Cortex of kidney (tissue), 1 donor: Measurements from ENCODE around the gene LEF1.

Experiments used
- DNase-seq: peaks from one replicate; lab custom pipeline; 2025; lab: John Stamatoyannopoulos, UW

The LEF1 gene

DNA sequence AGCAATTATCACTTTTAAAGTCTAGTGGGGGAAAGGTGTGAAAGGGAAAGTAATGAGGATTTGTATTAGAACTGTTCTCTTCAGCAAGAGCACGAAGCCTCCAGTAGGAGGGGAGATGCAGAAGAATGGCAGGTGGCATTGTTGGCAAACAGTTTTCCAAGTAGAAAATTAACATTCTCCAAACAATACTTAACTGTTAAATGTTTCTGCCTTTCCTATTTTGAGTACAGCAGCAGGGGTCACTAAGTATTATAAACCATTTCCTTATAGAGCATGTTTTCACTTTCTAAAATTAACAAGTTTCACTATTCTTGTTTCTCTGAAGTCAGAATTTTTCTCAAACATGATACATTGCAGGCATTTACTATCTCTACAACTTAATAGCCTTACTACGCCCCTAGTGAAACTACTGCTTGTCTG, 58.7 kb downstream of the LEF1 start:
- no peak for DNase-seq

DNA sequence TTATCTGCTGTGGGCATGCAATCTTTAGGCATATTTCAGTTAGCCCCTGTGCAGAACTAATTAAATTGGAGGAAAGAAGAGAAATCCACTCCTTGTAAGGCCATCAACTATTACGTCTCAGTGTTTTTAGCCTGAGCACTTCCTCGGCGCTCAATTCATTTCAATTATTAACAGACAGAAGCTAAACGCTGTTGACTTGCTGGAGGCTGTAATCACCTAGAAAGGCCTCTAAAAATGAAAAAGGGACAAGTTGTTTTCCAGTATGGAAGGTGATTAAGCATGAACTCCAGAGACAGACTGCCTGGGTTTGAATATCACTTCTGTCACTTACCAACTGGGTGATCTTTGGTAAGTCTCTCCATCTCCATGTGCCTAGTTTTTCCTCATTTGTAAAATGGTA, 59.6 kb downstream of the LEF1 start:
- no peak for DNase-seq

DNA sequence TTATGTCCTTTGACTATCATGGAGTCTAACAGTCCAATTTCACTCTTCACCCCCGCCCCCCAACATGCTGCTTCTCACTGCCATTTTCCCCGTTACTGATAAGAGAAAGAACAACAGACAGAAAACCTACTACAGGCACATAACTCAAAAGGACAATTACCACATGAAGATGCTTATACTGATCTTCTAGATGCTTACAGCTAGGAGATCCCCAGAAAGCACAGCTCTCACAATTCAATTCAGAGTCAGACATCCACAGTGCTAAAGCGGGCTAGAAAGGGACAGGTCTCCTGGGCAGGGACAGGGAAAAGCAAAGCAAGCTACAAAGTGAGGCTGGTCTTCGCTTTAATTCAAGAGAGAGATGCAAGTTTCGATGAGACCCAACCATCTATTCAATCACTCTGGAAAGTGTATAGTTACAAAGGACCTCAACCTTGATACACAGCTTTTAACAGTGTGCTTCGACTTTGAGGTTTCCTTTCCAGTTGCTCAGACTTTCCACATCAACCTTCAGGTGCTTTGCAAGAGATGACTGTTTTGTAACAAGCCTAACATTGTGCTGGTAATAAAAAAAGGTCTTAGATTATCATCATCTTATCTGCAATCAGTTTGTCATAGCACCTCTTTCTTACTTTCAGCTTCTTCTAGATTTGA, 60.9 kb downstream of the LEF1 start:
- DNase-seq: no peak

DNA sequence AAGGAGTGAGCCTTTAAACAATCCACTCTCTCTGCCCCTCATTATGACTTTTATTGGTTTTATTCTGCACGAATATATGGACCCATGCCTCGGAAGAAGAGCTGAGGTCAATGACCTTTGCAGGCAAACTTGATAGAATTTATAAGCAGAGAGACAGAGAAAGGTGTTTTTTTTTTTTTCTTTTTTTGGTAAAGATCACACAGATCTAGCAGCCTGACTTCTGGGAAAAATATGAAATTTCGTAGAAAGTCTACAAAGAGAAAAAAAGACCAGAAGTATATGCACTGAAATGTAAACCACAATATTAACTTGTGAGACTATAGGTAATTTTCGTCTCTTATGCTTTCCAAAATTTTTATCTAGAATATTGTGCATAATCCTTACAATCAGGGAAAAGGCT, 61.6 kb downstream of the LEF1 start:
- no peak for DNase-seq

DNA sequence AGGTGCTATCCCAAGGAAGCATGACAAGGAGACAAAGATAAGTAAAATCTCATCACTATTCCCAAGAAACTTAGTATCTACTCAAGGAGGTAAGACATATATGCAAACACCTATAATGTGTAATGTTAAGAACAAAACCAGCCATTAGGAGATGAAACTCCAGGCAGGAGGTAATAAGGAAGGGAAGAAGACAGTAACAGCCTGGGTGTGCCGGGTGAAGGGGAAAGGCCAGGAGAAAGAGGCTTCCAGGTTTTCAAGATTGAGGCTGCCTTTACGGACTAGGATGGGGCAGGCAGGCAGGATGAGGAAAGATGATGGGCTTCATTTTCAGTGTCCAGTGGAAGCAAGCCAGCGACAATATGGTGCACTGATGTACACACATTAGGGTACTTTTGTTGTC, 62.5 kb downstream of the LEF1 start:
- DNase-seq: no peak

DNA sequence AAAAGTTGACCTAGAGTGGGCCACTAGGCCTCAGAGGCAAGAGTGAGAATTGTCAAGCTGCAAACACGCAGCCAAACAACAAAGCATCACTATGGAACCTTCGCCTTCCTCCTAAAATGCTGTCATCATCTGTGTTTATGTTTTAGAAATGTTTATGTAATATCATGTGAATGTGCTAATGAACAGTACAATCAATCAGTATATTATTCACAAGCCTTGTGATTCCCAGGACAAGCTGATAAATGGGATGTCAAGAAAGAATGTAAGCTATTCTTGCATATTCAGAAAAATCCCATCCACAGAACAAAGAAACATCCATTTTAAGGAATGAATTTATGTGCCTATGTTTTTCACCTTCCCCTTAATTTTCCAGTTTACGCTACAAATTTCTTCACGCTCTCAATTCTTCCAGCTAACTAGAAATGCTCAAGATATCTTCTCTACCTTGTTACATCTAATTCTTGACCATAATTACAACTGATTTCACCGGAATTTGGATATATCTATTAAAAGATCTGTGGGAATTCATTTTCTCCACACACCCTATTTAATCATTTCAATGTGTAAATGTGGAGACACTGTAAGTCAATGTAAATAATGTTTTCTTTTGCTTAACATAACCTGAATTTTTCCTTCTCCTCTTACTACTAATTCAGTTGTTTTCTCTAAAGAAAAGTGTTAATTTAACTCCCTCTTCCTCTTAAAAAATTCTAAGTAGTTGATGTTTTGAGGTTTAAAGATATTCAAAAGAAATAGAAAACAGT, 65.5 kb downstream of the LEF1 start:
- DNase-seq: no peak

DNA sequence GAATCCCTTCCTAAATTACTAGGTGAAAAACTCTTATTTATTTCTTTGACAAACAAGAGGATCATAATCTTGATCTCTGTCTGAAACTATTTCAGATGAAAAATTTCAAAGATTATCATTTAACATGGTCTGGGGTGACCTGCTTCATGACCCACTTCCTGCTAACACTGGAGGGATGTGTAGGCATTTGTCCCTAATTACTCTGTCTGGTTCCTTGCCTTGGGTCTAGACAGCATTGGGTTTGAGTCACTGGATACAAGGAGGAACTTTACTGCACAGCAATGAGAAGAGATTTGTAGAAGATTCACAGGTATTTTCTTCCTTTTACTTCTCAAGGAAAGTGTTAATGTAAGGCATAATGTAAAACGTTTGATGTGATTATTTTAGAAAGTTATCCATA, 67.9 kb downstream of the LEF1 start:
- no peak for DNase-seq

DNA sequence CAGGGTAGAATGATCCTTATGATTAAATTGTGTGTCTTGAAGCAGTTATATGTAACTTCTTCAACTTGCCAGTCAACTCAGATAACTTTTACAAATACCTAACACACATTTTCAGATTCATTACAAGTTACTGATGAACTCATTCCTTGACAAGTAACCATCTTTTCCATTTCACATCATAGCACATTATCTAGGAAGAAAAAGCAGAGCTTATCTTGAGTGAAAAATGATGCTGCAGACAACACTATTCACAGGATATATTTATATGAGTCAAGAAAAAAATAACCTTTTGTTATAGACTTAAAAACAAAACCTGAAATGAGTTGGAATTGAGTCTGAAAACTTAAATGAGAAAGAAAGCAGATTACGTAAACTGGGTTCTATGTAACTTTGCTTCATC, 68.9 kb downstream of the LEF1 start:
- DNase-seq: no peak

DNA sequence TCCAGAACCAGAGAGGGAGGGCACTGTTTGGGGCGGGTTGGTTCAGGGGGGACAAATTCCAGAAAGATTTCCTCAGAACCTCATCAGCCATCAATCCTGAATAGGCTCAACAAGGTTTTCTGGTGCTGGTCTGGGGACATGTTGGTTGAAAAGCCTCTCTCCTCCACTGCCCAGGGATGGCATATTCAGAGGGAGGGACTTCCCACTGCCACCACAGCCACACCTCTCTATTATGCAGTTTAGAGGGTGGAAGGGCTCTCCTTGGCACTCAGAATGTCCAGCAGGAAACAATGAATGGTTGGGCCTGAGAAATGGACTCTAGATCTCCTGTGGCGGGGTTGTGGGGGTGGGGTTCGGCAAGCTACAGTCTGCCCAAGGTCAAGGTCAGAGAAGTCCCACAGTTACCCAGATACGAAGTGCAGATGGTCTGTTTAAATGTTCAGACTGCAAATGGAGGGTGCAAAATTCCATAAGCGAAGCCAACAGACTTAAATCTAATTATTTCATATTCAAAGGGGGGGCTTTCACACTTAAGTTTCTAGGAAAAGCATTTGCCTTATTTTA, 70.7 kb downstream of the LEF1 start:
- DNase-seq: no peak

DNA sequence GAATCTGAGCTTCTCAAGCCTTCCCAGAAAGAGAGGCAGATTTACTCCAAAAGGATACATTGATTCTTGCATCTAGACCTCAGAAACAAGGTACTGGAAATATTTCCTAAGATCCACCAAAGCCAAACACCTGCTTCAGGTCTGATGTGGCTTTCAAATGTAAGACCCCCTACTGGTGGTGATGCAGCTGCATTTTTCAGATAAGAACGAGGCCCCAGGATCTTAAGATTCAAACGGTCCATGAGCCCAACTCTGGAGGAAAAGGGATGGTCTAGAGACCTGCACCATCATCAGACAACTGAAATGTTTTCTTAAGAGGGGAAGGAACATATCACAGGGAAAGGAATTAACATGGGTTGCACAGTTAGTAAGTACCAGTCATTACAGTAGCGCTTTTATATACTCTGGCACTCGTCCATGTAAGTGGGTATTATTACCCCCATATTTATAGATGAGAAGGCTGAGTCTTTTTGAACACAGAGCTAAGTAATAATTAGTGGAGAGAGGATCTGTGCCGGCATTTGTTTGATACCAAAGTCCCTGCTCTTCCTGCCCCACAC, 73.7 kb downstream of the LEF1 start:
- no peak for DNase-seq

DNA sequence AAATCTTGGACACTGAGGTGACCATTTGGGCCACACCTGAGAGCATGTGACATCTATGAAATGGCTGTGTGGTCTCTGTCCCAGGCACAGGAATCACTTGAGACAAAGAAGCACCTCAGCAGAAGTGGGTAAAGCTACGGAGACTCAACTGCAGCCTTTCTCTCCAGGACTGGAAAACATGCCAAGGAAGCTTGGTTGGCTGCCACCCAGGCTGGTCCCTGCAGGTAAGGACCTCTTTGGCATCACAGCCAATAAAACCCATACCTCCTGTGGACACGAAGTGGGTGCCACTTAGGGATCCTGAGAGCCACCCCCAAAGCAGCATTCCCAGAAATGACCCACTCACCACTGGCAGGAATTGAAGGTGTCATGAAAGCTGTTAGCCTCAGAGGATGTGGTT, 74.6 kb downstream of the LEF1 start:
- no peak for DNase-seq

DNA sequence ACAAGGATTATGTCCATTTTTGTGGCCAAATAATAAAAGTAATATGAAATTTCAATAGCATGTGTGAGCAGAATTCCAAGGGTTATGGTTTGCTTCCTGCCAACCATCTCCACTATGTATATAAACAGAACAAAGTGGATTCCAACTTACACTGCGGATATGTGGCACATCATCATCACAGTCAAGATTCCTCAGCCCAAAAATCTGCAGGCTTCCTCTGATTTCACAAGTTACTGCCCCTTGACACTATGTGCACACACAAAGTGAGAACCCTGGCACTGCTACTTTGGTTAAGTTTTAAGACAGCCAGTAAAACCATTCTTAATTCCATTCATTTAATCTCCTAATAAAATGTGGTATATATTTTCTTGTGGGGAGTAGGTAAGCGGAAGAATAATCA, 76.4 kb downstream of the LEF1 start:
- DNase-seq: no peak

DNA sequence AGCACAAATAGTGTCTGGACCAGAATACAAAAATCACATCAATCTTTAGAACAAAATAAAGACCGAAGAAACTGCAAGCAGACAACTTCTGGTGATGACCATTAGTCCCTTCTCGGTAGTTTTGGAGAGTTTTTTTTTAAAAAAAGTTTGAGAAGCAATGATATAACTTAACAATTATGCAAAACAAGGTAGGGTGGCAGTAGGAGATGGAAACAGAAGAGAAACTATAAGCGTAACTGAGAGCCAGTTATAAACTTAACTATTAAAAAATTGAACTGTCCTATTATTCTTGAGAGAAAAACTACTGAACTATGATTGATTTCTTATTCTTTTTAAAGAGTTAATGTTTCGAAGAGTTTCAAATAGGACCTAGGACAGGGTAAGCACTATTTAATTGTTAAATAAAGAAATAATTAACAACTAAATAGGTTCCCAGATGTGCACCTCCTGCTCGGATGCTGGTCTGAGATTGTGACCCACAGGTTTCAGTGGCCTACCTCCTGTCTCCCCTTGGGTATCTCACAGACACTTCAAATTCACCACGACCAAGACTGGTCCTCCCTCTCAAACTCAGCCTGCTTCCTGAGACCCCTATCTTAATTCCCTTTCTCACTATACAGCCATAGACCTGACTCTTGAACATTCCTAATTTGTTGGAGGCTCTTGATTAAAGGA, 81.3 kb downstream of the LEF1 start:
- no peak for DNase-seq

DNA sequence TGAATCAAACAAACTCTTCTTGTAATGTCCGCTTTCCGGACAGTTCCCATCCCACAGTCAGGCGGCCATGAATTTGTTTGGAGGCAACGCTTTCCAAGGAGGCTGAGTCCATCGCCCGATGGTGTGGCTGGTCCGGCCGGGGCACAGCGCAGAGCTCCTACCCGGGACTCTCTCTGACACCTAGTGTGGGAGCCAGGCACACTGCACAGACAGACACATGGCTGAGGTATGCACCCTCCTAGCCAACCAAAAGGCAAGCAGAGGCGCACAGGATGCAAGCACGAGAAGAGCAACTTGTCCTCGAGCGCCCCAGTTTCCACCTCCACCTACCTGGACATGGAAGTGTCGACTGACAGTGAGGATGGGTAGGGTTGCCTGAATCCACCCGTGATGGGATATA, 87.5 kb downstream of the LEF1 start:
- no peak for DNase-seq

DNA sequence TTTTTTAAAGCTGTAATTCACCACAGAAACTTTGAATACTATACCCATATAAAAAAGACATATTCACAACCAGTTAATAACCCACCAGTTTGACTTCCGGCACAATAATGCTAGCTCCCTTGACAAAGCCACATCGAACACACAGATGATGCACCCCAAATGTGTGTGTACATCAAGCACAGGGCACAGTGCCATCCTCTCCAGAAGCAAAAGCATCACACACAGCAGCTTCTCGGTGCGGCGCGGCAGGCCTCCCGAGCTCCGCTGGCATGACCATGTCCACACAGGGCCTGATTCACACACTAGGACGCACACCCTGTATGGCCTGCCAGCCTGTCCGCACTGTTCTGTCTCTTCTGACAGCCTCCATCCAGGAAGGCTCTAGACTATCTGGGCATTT, 88.0 kb downstream of the LEF1 start:
- no peak for DNase-seq

DNA sequence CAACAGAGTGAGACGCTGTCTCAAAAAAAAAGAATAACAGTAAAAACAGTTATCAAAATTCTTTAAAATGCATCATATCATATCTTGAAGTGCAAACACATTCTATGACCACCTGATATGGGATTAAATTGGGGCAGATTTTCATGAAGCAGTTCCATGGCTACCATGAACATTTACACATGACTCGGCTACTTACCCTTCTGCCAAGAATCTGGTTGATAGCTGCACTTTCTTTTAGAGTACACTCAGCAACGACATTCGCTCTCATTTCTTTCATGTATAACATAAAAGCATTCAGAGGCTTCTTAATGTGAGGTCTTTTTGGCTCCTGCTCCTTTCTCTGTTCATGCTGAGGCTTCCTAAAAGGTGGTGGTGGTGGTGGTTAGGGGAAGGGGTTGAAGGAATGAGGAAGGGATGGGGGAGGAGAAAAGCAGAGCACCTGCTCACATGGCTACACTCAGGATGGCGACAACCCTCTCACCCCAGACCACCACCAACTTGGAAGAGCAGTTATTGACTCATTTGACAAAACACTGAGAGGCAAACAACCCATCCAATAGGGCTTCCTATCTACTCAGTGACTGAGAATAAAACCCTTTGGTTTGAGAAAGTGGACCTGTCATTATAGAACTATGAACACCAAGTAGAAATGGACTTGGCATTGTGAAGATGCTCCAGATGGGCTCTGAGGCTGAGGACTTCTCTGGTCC, 90.6 kb downstream of the LEF1 start:
- DNase-seq: no peak

DNA sequence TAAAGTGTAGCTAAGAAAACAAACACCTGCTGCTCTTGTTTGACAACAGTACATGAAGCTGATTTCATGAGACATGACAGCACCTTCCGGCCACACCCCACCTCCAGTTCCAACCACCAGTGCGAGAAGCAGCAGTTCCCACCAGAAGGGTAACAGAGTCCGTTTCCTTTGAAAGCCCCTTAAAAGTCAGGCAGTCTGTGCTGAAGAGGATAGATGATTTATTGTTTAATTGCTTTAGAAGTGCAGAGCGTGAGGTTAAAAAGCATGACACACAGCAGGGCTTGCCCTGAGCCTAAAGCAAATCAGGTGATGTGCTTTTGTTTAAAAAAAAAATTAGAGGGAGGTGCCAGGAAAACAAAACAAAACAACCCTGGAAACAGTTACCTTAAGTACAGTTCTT, 96.4 kb downstream of the LEF1 start:
- no peak for DNase-seq

DNA sequence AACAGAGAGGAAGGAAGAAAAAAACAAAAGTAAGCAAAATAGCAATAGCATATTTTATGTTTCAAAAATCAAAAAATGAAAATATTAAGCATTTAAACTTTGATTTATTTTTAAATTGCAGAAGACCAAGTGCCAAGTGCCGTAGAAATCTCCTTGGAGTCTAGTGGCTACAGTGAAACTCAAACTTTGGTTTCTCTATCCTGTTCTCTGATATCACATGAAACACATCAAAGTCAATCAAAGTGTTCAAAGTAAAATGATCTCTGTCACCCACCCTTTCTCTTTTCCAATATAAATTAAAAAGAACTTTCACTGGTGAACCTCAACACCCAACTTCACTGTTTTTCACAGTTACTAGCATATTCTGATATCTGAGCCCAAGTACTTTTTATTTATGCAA, 98.0 kb downstream of the LEF1 start:
- no peak for DNase-seq

DNA sequence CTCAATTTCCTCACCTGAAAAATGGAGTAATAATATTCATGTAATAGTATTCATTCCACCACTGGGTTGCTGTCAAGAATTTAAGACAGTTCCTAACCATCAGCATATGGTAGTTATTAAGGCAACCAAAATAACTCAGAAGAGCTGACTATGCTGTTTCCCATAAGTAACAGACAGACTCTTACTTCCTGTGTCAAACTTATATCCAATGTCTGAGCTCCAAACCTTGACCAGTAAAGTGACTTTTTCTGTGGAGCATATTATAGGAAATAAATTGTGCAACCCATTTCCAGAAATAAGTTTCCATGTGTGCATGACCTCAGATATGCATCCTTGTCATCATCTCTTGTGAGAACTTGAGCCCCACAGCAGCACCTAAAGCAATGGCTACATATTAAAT, 100.3 kb downstream of the LEF1 start:
- DNase-seq: no peak

DNA sequence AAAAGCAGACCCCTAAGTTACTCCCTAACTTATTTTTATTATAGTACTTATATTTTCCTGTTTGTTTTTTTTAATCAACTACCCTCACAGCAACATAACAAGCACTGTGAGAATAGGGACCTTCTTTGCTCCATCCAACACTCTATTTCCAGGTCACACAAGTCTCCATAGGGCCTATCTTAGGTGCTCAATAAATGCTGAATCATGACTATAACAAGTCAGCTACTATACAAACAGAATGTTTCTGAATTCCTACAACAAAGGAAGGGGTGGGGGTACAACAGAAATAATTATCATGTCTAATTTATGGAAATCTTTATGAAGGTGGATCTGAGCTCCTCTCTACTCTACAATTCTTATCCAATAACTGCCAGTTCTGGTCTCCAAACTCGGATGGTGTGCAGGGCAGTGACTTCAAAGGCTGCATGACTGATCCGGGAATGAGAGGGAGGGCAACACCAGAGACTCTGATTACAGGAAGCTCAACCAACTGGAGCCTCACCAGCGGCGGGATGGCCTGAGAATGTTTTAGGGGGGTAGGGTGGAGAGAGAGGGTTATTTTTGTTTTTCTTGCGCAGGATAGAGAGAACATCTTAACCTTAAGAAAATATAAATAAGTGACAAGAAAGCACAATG, 107.9 kb downstream of the LEF1 start:
- DNase-seq: no peak

DNA sequence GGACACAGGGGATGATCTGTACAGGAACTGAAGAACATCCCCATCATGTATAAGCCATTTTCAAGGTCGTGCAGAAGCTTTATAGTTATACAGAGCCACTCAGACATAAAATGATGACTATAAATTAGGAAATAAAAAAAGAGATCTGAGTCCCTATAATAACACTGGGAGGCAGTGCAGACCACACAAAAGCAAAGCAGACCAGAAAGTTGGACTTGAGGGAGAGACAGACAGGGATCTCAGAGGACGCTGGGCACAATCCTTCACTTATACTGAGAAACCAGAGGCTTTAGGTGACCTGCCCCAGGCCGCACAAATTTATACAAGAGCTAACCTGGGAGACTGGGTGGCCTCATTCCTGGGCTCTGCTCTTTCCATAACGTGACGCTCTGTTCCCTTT, 108.6 kb downstream of the LEF1 start:
- no peak for DNase-seq
